Epithelial cell of proximal tubule (primary cell): Measurements from ENCODE around the gene OLFM3. TPM values are rescaled to one million over a fixed set of nuclear protein-coding genes. Genes with fewer than 3 reads are reported as not detected.

Experiments used
- DNase-seq: peaks from one replicate; pipeline ENCODE4 v3.0.0-alpha.2; 2011; ENCODE audit warnings: low read depth
- H3K4me3 ChIP-seq: 2 replicates; pipeline ENCODE4 v1.5.1; 2011; ENCODE audit warnings: low read depth, mild to moderate bottlenecking, low read length
- CTCF ChIP-seq: conservative IDR thresholded peaks from 2 replicates; pipeline ENCODE4 v1.5.1; 2012; ENCODE audit warnings: low read depth, mild to moderate bottlenecking, low read length
- total RNA-seq: library from RNA; depleted of rRNA; stranded (reverse); fragments of >200 nt; gene quantifications from 2 replicates; pipeline ENCODE4 v1.2.3, GENCODE V29; 2015

The OLFM3 gene
- total RNA-seq, 1 donor from 2014 or later, result not detected

- no peak for TF ChIP-seq CTCF
- no peak overlapping the region for H3K4me3 ChIP-seq
- DNase-seq, result no peak
These were observed 43.1 kb downstream of the OLFM3 start for GRCh38 chr1:101953623-101954022.

- no peak for TF ChIP-seq CTCF
- H3K4me3 ChIP-seq, result no peak overlapping the region
- DNase-seq, result no peak
These were observed 50.8 kb downstream of the OLFM3 start for GRCh38 chr1:101945884-101946283.

- H3K4me3 ChIP-seq, result no peak overlapping the region
- no peak for DNase-seq
- no peak for TF ChIP-seq CTCF
These were observed 53.5 kb downstream of the OLFM3 start for GRCh38 chr1:101943237-101943636.

GRCh38 chr1:101942516-101943193 is 54.1 kb downstream of the OLFM3 start:
- TF ChIP-seq CTCF, result no peak
- H3K4me3 ChIP-seq, result no peak overlapping the region
- DNase-seq, result no peak

GRCh38 chr1:101938681-101939080 is 58.0 kb downstream of the OLFM3 start:
- no peak for TF ChIP-seq CTCF
- H3K4me3 ChIP-seq, result no peak overlapping the region
- no peak for DNase-seq

- no peak for DNase-seq
- TF ChIP-seq CTCF, result no peak
- H3K4me3 ChIP-seq, result no peak overlapping the region
These were observed 67.4 kb downstream of the OLFM3 start for GRCh38 chr1:101929343-101929742.

- TF ChIP-seq CTCF, result no peak
- no peak overlapping the region for H3K4me3 ChIP-seq
- no peak for DNase-seq
These were observed 67.9 kb downstream of the OLFM3 start for GRCh38 chr1:101928829-101929228.
